ENCODE measurements around the gene AOC2.

The AOC2 gene

GRCh38 chr17:42798011-42798382, 46.4 kb upstream of the AOC2 start:
- no peak for TF ChIP-seq EGR1 (IDR thresholded peaks at IDR 0.05)
- no peak for TF ChIP-seq TCF12 (IDR thresholded peaks at IDR 0.05; ENCODE audit: low read depth)
- no peak for TF ChIP-seq CEBPB (IDR thresholded peaks at IDR 0.05)
- no peak for TF ChIP-seq CREB1 (IDR thresholded peaks at IDR 0.05; ENCODE audit: low read depth)
- no peak for TF ChIP-seq ZBTB7A (IDR thresholded peaks at IDR 0.05; ENCODE audit: low read depth)
- no peak for TF ChIP-seq RAD21 (IDR thresholded peaks at IDR 0.05; ENCODE audit: low read depth)
- TF ChIP-seq REST (IDR thresholded peaks at IDR 0.05; ENCODE audit: low read depth) = no peak
- no peak for TF ChIP-seq FOXM1 (IDR thresholded peaks at IDR 0.05; ENCODE audit: borderline replicate concordance, low read depth)
- TF ChIP-seq MAX (IDR thresholded peaks at IDR 0.05) = no peak
- no peak for TF ChIP-seq YY1 (IDR thresholded peaks at IDR 0.05; ENCODE audit: low read depth)
- TF ChIP-seq, protein P1, sequence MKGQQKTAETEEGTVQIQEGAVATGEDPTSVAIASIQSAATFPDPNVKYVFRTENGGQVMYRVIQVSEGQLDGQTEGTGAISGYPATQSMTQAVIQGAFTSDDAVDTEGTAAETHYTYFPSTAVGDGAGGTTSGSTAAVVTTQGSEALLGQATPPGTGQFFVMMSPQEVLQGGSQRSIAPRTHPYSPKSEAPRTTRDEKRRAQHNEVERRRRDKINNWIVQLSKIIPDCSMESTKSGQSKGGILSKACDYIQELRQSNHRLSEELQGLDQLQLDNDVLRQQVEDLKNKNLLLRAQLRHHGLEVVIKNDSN (IDR thresholded peaks at IDR 0.05) = no peak
- TF ChIP-seq TAF1 (IDR thresholded peaks at IDR 0.05; ENCODE audit: low read depth) = no peak
- TF ChIP-seq TEAD4 (IDR thresholded peaks at IDR 0.05) = no peak
- TF ChIP-seq NFIC (IDR thresholded peaks at IDR 0.05) = no peak
- TF ChIP-seq EP300 (IDR thresholded peaks at IDR 0.05; ENCODE audit: borderline replicate concordance) = no peak

DNA sequence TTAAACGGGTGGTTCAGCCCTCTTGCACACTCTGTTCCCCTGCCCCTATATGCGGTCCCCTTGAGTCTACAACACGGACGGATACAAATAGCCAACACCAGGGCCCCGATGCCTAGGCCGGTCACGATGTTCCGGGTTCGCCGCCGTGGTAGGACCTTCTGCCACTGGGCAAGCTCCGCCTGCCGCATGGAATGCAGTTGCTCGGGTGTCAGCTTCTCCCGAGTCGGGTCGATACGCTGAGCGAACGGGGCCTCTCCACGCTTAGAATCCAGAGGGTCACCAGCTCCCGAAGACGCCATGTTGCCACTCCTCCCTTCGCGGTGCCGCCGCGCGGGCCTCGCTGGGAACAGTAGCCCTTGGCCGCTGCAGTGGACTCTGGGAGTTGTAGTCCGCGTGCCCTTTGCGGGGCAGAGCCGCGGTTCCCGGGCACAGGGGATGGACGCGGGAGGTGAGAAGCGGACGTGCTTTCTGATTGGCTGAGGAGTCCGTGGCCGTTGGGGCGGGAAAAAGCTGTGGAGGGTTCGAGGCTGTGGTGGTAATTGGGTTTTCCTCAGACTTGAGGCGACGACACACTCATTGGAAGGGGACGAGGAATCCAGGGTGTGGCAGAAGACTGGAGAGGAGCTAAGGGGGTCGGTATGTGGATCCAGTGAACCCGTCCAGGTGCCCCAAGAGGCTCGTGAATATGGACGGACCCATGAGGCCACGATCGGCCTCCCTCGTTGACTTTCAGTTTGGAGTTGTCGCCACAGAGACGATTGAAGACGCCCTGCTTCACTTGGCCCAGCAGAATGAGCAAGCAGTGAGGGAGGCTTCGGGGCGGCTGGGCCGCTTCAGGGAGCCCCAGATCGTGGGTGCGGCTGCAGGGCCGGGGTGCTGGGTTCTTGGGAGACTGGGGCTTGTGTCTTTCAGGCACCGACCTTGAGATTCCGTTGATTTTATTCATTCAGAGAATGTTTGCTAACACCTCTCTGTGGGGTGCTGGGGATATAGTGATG, 45.7 kb upstream of the AOC2 start, which contains the start of the genes CNTD1 and COA3:
CNTD1 (plus strand) TSS at position 479 of the 998 bp plus-strand sequence; CDS start at position 686, 207 bp downstream.
COA3 (minus strand) TSS at position 322 of the 998 bp plus-strand sequence; CDS start at position 299, 23 bp downstream.
- peak; percentile 76 for TF ChIP-seq TCF12 (IDR thresholded peaks at IDR 0.05; ENCODE audit: low read depth)
- peak; percentile 83 for TF ChIP-seq TAF1 (IDR thresholded peaks at IDR 0.05; ENCODE audit: low read depth)
- TF ChIP-seq, protein P1 (IDR thresholded peaks at IDR 0.05) = peak; percentile 19; the same call in 1 of the 2 replicates
- no peak for TF ChIP-seq NFIC (IDR thresholded peaks at IDR 0.05)
- peak; percentile 93 for TF ChIP-seq YY1 (IDR thresholded peaks at IDR 0.05; ENCODE audit: low read depth)
- TF ChIP-seq EGR1 (IDR thresholded peaks at IDR 0.05) = no peak
- TF ChIP-seq TEAD4 (IDR thresholded peaks at IDR 0.05) = peak; percentile 13; the same call in 1 of the 2 replicates
- TF ChIP-seq ZBTB7A (IDR thresholded peaks at IDR 0.05; ENCODE audit: low read depth) = no peak
- peak; percentile 99 for TF ChIP-seq MAX (IDR thresholded peaks at IDR 0.05)
- TF ChIP-seq REST (IDR thresholded peaks at IDR 0.05; ENCODE audit: low read depth) = no peak
- no peak for TF ChIP-seq RAD21 (IDR thresholded peaks at IDR 0.05; ENCODE audit: low read depth)

DNA sequence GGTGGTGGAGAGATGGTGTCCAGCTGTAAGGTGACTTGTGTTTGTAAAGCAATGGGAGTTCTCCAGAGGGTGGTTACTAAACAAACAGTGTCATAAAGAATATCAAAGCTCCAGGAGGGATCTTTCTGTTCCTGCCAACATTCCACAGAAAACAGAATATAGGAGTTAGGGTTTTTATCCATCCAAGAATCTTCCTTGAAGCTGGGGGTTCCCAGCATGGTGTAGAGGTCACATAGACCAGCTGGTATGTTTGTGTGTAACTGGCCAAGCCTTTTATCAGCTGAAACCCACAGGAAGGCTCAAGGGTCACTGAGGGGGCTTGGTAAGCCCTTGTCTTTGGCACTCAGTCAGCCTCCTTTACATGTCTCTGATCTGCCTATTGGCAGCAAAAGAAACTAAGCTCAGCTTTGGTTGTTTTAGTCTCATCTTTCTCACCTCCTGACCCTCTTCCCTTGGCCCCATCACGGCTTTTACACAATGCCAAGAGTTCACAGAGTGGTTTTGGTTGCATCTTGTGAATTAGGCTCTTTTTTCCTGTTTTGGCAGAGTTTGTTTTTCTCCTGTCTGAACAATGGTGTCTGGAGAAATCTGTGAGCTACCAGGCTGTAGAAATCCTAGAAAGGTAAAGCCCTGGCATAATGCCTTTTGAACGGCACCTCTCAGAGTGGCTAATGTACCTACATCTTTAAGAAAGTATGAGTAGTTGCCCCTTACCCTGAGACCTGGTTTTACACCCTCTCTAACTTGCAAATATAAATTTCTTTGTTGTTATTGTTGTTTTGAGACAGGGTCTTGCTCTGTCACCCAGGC, 41.1 kb upstream of the AOC2 start:
- TF ChIP-seq TCF12 (IDR thresholded peaks at IDR 0.05; ENCODE audit: low read depth) (no peak), MAX (IDR thresholded peaks at IDR 0.05) (no peak)

DNA sequence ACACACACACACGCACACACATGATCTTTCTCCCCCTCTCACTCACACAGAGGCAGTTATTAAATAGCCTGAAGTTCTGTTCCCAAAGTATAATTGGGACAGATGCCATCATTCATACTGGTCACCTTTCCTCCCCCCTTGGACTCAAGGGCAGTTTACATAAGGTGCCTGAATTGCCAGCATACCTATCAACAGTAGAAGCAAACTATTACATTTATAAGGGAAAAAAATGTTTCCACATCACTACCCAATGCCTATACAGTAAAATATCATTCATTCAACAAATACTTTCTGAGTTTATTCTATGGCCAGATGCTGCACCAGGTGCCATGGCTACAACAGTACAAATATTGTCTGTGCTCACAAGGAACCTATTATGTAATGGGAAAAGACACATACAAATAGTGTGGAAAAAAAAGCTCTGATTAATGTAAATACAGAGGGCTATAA, 39.4 kb upstream of the AOC2 start:
- no peak for TF ChIP-seq EP300 (IDR thresholded peaks at IDR 0.05; ENCODE audit: borderline replicate concordance)
- TF ChIP-seq CREB1 (IDR thresholded peaks at IDR 0.05; ENCODE audit: low read depth) = no peak
- TF ChIP-seq MAX (IDR thresholded peaks at IDR 0.05) = no peak

DNA sequence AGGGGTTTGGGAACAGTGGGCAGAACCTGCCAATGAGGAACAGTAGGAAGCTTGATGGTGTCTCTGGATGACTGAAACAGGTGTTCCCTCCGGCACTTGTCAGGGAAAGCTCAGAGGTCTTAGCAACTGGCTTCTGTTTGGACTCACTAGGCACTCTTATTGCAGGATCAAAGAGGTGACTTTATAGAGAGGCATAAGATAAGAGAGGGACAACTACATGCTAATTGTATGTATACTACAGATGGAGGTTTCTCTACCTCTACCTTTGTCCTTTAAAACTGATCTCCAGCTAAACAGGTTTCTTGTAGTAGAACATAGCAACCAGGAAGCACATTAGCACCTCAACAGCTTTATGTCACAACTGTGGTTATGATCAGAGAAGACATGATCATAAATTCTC, 38.1 kb upstream of the AOC2 start:
- TF ChIP-seq TCF12 (IDR thresholded peaks at IDR 0.05; ENCODE audit: low read depth) (no peak), MAX (IDR thresholded peaks at IDR 0.05) (no peak), REST (IDR thresholded peaks at IDR 0.05; ENCODE audit: low read depth) (no peak), NFIC (IDR thresholded peaks at IDR 0.05) (no peak), TAF1 (IDR thresholded peaks at IDR 0.05; ENCODE audit: low read depth) (no peak), ZBTB7A (IDR thresholded peaks at IDR 0.05; ENCODE audit: low read depth) (no peak), CREB1 (IDR thresholded peaks at IDR 0.05; ENCODE audit: low read depth) (no peak), RAD21 (IDR thresholded peaks at IDR 0.05; ENCODE audit: low read depth) (no peak), CEBPB (IDR thresholded peaks at IDR 0.05) (no peak), EGR1 (IDR thresholded peaks at IDR 0.05) (no peak), YY1 (IDR thresholded peaks at IDR 0.05; ENCODE audit: low read depth) (no peak), TEAD4 (IDR thresholded peaks at IDR 0.05) (no peak), FOXM1 (IDR thresholded peaks at IDR 0.05; ENCODE audit: borderline replicate concordance, low read depth) (no peak), EP300 (IDR thresholded peaks at IDR 0.05; ENCODE audit: borderline replicate concordance) (no peak)
- TF ChIP-seq, protein P1 (IDR thresholded peaks at IDR 0.05) = no peak
